IMR-90 (cell line): ENCODE results near the gene OTULINL. TPM values are rescaled to one million over a fixed set of nuclear protein-coding genes. Genes with fewer than 3 reads are reported as not detected.

Source experiments
- ATAC-seq: fragments of 200-7000 bp; cut with Tn5 transposase; 2 replicates; pipeline ENCODE4 v1.9.1; 2020; ENCODE audit warnings: low read depth, mild to moderate bottlenecking, moderate library complexity
- BruUV-seq: library from RNA; stranded (reverse); fragments of 400-500 nt; replicated peaks from 2 replicates; lab custom pipeline; 2021; lab: Mats Ljungman, UMichigan
- CTCF ChIA-PET: fragments of 300-600 bp; formaldehyde crosslinking; extraction: SDS; loops from one replicate; lab custom pipeline; 2021; ENCODE audit warnings: antibody characterized with exemption; lab: Yijun Ruan, JAX
- POLR2A ChIA-PET: fragments of 300-600 bp; sonication (Branson Sonifier 250); formaldehyde crosslinking; loops from one replicate; lab custom pipeline; 2022; ENCODE audit warnings: antibody characterized with exemption; ENCODE audit not compliant: unreplicated experiment; lab: Charles Lee
- DNase-seq: peaks from one replicate; pipeline ENCODE4 v3.0.0; 2013
- H2AFZ ChIP-seq: replicated peaks from 2 replicates; pipeline ENCODE3; 2013; ENCODE audit warnings: low read length, mild to moderate bottlenecking; ENCODE audit not compliant: poor library complexity
- H2AK5ac ChIP-seq: 2 replicates; pipeline ENCODE4 v1.6.1; 2013; ENCODE audit warnings: low read depth, low read length, inconsistent platforms
- H2AK9ac ChIP-seq: replicated peaks from 2 replicates; pipeline ENCODE3; 2013; ENCODE audit warnings: mild to moderate bottlenecking, low read depth, low read length, moderate library complexity; ENCODE audit not compliant: poor library complexity
- H2BK120ac ChIP-seq: 2 replicates; pipeline ENCODE4 v1.6.1; 2013; ENCODE audit warnings: low read depth, low read length, inconsistent platforms
- H2BK15ac ChIP-seq: 3 replicates; pipeline ENCODE4 v1.6.1; 2013; ENCODE audit warnings: low read depth, low read length, inconsistent platforms
- H2BK20ac ChIP-seq: 2 replicates; pipeline ENCODE4 v1.6.1; 2013; ENCODE audit warnings: low read depth, mild to moderate bottlenecking, inconsistent platforms, low read length, moderate library complexity
- H2BK5ac ChIP-seq: 2 replicates; pipeline ENCODE4 v1.6.1; 2013; ENCODE audit warnings: mild to moderate bottlenecking, low read depth, low read length, inconsistent platforms; ENCODE audit not compliant: poor library complexity, severe bottlenecking
- H3K14ac ChIP-seq: replicated peaks from 2 replicates; pipeline ENCODE4 v1.6.1; 2013; ENCODE audit warnings: low read depth, low read length, inconsistent platforms
- H3K18ac ChIP-seq: 2 replicates; pipeline ENCODE4 v1.6.1; 2013; ENCODE audit warnings: low read depth, low read length, control low read depth
- H3K23ac ChIP-seq: 2 replicates; pipeline ENCODE4 v1.6.1; 2013; ENCODE audit warnings: low read depth, low read length, inconsistent platforms
- H3K27ac ChIP-seq: 2 replicates; pipeline ENCODE4 v1.5.1; 2013; ENCODE audit warnings: mild to moderate bottlenecking, control low read depth, low read length; ENCODE audit not compliant: insufficient read depth
- H3K27me3 ChIP-seq: 2 replicates; pipeline ENCODE4 v1.6.1; 2013; ENCODE audit warnings: low read length; ENCODE audit not compliant: control insufficient read depth, insufficient read depth
- H3K36me3 ChIP-seq: 2 replicates; pipeline ENCODE4 v1.6.1; 2013; ENCODE audit warnings: low read length, mixed read lengths; ENCODE audit not compliant: control insufficient read depth, insufficient read depth
- H3K4ac ChIP-seq: 2 replicates; pipeline ENCODE4 v1.6.1; 2013; ENCODE audit warnings: low read depth, low read length, inconsistent platforms
- H3K4me1 ChIP-seq: 2 replicates; pipeline ENCODE4 v1.6.1; 2013; ENCODE audit warnings: low read length, mixed read lengths; ENCODE audit not compliant: control insufficient read depth, insufficient read depth
- H3K4me2 ChIP-seq: 2 replicates; pipeline ENCODE4 v1.6.1; 2013; ENCODE audit warnings: low read depth, mild to moderate bottlenecking, control low read depth, low read length, moderate library complexity
- H3K4me3 ChIP-seq: 2 replicates; pipeline ENCODE4 v1.5.1; 2013; ENCODE audit warnings: low read depth, mild to moderate bottlenecking, control low read depth, low read length, moderate library complexity; ENCODE audit not compliant: insufficient read depth
- H3K56ac ChIP-seq: 2 replicates; pipeline ENCODE4 v1.6.1; 2013; ENCODE audit warnings: low read length, inconsistent platforms; ENCODE audit not compliant: insufficient read depth; ENCODE audit errors: extremely low read depth
- H3K79me1 ChIP-seq, 2 experiments: 2 replicates each; pipeline ENCODE4 v1.6.1; 2013; ENCODE audit warnings: low read length in 2 of 2, inconsistent platforms in 1 of 2, low read depth in 1 of 2
- H3K9ac ChIP-seq: 2 replicates; pipeline ENCODE4 v1.6.1; 2013; ENCODE audit warnings: low read depth, low read length, control low read depth
- H3K9me1 ChIP-seq: 2 replicates; pipeline ENCODE4 v1.6.1; 2013; ENCODE audit warnings: low read length, inconsistent platforms; ENCODE audit not compliant: insufficient read depth
- H3K9me3 ChIP-seq: 2 replicates; pipeline ENCODE4 v1.6.1; 2013; ENCODE audit warnings: low read length; ENCODE audit not compliant: control insufficient read depth, insufficient read depth
- H4K20me1 ChIP-seq: 2 replicates; pipeline ENCODE4 v1.6.1; 2013; ENCODE audit warnings: low read length, inconsistent platforms; ENCODE audit not compliant: insufficient read depth
- H4K5ac ChIP-seq: 2 replicates; pipeline ENCODE4 v1.6.1; 2013; ENCODE audit warnings: mild to moderate bottlenecking, low read depth, low read length, control low read depth
- H4K8ac ChIP-seq, 2 experiments: 2 replicates each; pipeline ENCODE4 v1.6.1; 2013; ENCODE audit warnings: low read depth in 2 of 2, low read length in 2 of 2, control low read depth in 1 of 2, inconsistent platforms in 1 of 2
- H4K91ac ChIP-seq: 2 replicates; pipeline ENCODE4 v1.6.1; 2013; ENCODE audit warnings: low read depth, low read length, inconsistent platforms; ENCODE audit not compliant: insufficient read depth
- BHLHE40 ChIP-seq: fragments of 150-350 bp; IDR thresholded peaks from 2 replicates; pipeline ENCODE4 v1.6.1; 2016; ENCODE audit warnings: mild to moderate bottlenecking, low read depth, low read length
- FOS ChIP-seq: fragments of 150-350 bp; IDR thresholded peaks from 2 replicates; pipeline ENCODE4 v1.6.1; 2016; ENCODE audit warnings: low read depth, low read length
- MAFK ChIP-seq: IDR thresholded peaks from 2 replicates; pipeline ENCODE4 v1.6.1; 2012; ENCODE audit warnings: low read depth, low read length, improper control_type of control experiment
- MAZ ChIP-seq: IDR thresholded peaks from 2 replicates; pipeline ENCODE4 v1.6.1; 2012; ENCODE audit warnings: low read depth, mild to moderate bottlenecking, low read length, improper control_type of control experiment, moderate library complexity, borderline replicate concordance
- MXI1 ChIP-seq: IDR thresholded peaks from 2 replicates; pipeline ENCODE4 v1.6.1; 2012; ENCODE audit warnings: low read depth, mild to moderate bottlenecking, low read length, moderate library complexity, borderline replicate concordance
- NFE2L2 ChIP-seq: fragments of 150-350 bp; IDR thresholded peaks from 2 replicates; pipeline ENCODE4 v1.6.1; 2016; ENCODE audit warnings: low read depth, mild to moderate bottlenecking, low read length
- POLR2A ChIP-seq: IDR thresholded peaks from 2 replicates; pipeline ENCODE4 v1.6.1; 2012; ENCODE audit warnings: mild to moderate bottlenecking, low read depth, low read length
- RAD21 ChIP-seq: IDR thresholded peaks from 2 replicates; pipeline ENCODE4 v1.6.1; 2012; ENCODE audit warnings: low read length, improper control_type of control experiment
- RCOR1 ChIP-seq: IDR thresholded peaks from 2 replicates; pipeline ENCODE4 v1.6.1; 2012; ENCODE audit warnings: mild to moderate bottlenecking, low read length, improper control_type of control experiment; ENCODE audit not compliant: insufficient replicate concordance
- RFX5 ChIP-seq: IDR thresholded peaks from 2 replicates; pipeline ENCODE4 v1.8.0; 2012; ENCODE audit warnings: low read depth, mild to moderate bottlenecking, low read length, moderate library complexity
- SMC3 ChIP-seq: fragments of 150-350 bp; IDR thresholded peaks from 2 replicates; pipeline ENCODE4 v1.6.1; 2016; ENCODE audit warnings: low read depth, mild to moderate bottlenecking, antibody characterized with exemption, low read length, moderate library complexity
- WGBS, 2 experiments: methylation state at CpG; one replicate each; pipeline versions ENCODE4 v1.1.5 to v1.1.7; 2013; ENCODE audit warnings: missing lambda C conversion rate in 2 of 2; ENCODE audit not compliant: insufficient read length in 1 of 2; ENCODE audit errors: extremely low coverage in 2 of 2; 5-methylcytosine and 5-hydroxymethylcytosine counted together
- dilution Hi-C: fragments of 300-500 bp; cut with HindIII; formaldehyde crosslinking; loops from one replicate; pipeline ENCODE4 v1.14.3; 2018; ENCODE audit warnings: low sequenced_read_pairs; ENCODE audit not compliant: unreplicated experiment
- in situ Hi-C: fragments of 300-500 bp; cut with MboI; formaldehyde crosslinking; loops from 3 replicates; pipeline ENCODE4 v1.14.3; 2019; ENCODE audit warnings: low sequenced_read_pairs, inconsistent platforms, mixed read lengths
- intact Hi-C: fragments of 100-400 bp; cut with micrococcal nuclease; formaldehyde crosslinking; loops from 2 replicates; pipeline ENCODE4 v1.10.0; 2022
- polyA plus RNA-seq, 3 experiments: library from polyadenylated mRNA; depleted of rRNA; stranded (reverse); fragments of >200 nt; gene quantifications; 2 replicates each; pipeline ENCODE4 v1.2.3, GENCODE V29; 2012; ENCODE audit warnings: low replicate concordance in 1 of 3
- total RNA-seq: library from RNA; depleted of rRNA; stranded (reverse); fragments of >200 nt; gene quantifications from 2 replicates; pipeline ENCODE4 v1.2.3, GENCODE V29; 2012
- TF ChIP-seq, protein P1 (sequence below): conservative IDR thresholded peaks from 2 replicates; pipeline ENCODE4 v1.5.1; 2012; ENCODE audit warnings: mild to moderate bottlenecking, low read depth, low read length, improper control_type of control experiment
- TF ChIP-seq, protein P2 (sequence below): fragments of 150-350 bp; IDR thresholded peaks from 2 replicates; pipeline ENCODE4 v1.6.1; 2016; ENCODE audit warnings: low read depth, mild to moderate bottlenecking, low read length, moderate library complexity, borderline replicate concordance
- TF ChIP-seq, protein P3 (sequence below): fragments of 150-350 bp; IDR thresholded peaks from 2 replicates; pipeline ENCODE4 v1.6.1; 2017; ENCODE audit warnings: mild to moderate bottlenecking, antibody characterized with exemption, low read length, low read depth

The OTULINL gene
- total and polyA plus RNA-seq, 2 of the 4 experiments (the other 2 are of a cell fraction), result 0.09 to 0.18 TPM

DNA sequence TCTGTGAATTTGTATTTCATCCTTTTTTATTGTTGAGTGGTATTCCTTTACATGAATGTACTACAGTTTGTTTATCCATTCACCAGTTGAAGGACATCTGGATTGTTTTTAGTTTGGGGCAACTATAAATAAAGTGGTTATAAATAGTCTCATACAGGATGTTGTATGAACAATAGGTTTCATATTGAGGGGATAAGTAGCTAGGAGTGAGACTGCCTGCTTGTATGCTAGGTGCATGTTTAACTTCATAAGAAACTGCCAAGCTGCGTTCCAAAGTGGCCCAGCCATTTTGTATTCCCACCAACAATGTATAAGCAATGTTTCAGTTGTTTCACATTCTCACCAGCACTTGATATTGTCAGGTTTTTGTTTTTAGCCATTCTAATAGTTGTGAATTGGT lies 21.5 kb downstream of the OTULINL start:
- Histone ChIP-seq H2BK5ac (no peak overlapping the region), H3K56ac (no peak overlapping the region), H4K20me1 (no peaks in the 10 kb centered on the region), H3K27ac (no peak overlapping the region), H3K14ac (no peak overlapping the region), H3K4ac (no peak overlapping the region), H2BK120ac (no peak overlapping the region), H2AK5ac (no peak overlapping the region), H3K18ac (no peak overlapping the region), H3K4me1 (no peaks in the 10 kb centered on the region), H3K4me2 (no peak overlapping the region), H2BK20ac (no peak overlapping the region), H3K9ac (no peak overlapping the region), H4K91ac (no peak overlapping the region), H3K79me1 (no peaks in the 10 kb centered on the region), H3K36me3 (no peaks in the 10 kb centered on the region), H2AK9ac (no peak overlapping the region), H2AFZ (no peak overlapping the region), H3K9me1 (no peaks in the 10 kb centered on the region), H4K8ac (no peak overlapping the region), H3K9me3 (no peaks in the 10 kb centered on the region), H2BK15ac (no peak overlapping the region), H3K27me3 (peaks cover 13% of the 10 kb centered on the region), H3K4me3 (no peak overlapping the region), H4K5ac (no peak overlapping the region), H3K23ac (no peak overlapping the region)
- BruUV-seq, result no TSS peak
- ChIA-PET POLR2A (no interaction called here), CTCF (no interaction called here)
- intact Hi-C loops, result no loop called here
- in situ Hi-C loops, result no loop called here
- no peak for ATAC-seq
- DNase-seq, result no peak
- TF ChIP-seq RCOR1 (no peak), RAD21 (no peak), MAZ (no peak), NFE2L2 (no peak), MXI1 (no peak), RFX5 (no peak), SMC3 (no peak), FOS (no peak), BHLHE40 (no peak), POLR2A (no peak), MAFK (no peak)
- TF ChIP-seq, protein P1, sequence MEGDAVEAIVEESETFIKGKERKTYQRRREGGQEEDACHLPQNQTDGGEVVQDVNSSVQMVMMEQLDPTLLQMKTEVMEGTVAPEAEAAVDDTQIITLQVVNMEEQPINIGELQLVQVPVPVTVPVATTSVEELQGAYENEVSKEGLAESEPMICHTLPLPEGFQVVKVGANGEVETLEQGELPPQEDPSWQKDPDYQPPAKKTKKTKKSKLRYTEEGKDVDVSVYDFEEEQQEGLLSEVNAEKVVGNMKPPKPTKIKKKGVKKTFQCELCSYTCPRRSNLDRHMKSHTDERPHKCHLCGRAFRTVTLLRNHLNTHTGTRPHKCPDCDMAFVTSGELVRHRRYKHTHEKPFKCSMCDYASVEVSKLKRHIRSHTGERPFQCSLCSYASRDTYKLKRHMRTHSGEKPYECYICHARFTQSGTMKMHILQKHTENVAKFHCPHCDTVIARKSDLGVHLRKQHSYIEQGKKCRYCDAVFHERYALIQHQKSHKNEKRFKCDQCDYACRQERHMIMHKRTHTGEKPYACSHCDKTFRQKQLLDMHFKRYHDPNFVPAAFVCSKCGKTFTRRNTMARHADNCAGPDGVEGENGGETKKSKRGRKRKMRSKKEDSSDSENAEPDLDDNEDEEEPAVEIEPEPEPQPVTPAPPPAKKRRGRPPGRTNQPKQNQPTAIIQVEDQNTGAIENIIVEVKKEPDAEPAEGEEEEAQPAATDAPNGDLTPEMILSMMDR, result no peak
- TF ChIP-seq, protein P2, sequence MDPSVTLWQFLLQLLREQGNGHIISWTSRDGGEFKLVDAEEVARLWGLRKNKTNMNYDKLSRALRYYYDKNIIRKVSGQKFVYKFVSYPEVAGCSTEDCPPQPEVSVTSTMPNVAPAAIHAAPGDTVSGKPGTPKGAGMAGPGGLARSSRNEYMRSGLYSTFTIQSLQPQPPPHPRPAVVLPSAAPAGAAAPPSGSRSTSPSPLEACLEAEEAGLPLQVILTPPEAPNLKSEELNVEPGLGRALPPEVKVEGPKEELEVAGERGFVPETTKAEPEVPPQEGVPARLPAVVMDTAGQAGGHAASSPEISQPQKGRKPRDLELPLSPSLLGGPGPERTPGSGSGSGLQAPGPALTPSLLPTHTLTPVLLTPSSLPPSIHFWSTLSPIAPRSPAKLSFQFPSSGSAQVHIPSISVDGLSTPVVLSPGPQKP, result no peak
- TF ChIP-seq, protein P3, sequence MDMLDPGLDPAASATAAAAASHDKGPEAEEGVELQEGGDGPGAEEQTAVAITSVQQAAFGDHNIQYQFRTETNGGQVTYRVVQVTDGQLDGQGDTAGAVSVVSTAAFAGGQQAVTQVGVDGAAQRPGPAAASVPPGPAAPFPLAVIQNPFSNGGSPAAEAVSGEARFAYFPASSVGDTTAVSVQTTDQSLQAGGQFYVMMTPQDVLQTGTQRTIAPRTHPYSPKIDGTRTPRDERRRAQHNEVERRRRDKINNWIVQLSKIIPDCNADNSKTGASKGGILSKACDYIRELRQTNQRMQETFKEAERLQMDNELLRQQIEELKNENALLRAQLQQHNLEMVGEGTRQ, result no peak
- dilution Hi-C loops, result no loop called here
- no CpG with 5 or more reads among the region's 1 CpG for WGBS, 2 experiments
